Subcutaneous abdominal adipose tissue (tissue), 5 donors: Measurements from ENCODE around the gene TMEM50B.
"Not testable (repeated sequence)": the region's sequence is repeated elsewhere in the genome, so short reads cannot be mapped to it uniquely, and the experiment has no call there.

Experiments
- H3K27ac ChIP-seq: one replicate; pipeline ENCODE4 v1.7.0; 2013; ENCODE audit warnings: low read depth, mild to moderate bottlenecking, inconsistent platforms, low read length, moderate library complexity
- H3K27me3 ChIP-seq, 5 donors: one replicate each; pipeline ENCODE4 v1.7.0; 2013; ENCODE audit warnings: low read length in 5 of 5, inconsistent platforms in 1 of 5; ENCODE audit not compliant: control insufficient read depth in 5 of 5, insufficient read depth in 4 of 5
- H3K36me3 ChIP-seq, 5 donors: one replicate each; pipeline ENCODE4 v1.7.0; 2013; ENCODE audit warnings: low read length in 5 of 5; ENCODE audit not compliant: control insufficient read depth in 5 of 5, insufficient read depth in 5 of 5
- H3K4me1 ChIP-seq, 5 donors: one replicate each; pipeline ENCODE4 v1.7.0; 2013; ENCODE audit warnings: low read length in 5 of 5, mild to moderate bottlenecking in 3 of 5, moderate library complexity in 1 of 5; ENCODE audit not compliant: control insufficient read depth in 5 of 5, insufficient read depth in 5 of 5
- H3K4me3 ChIP-seq, 5 donors: one replicate each; pipeline ENCODE4 v1.7.0; 2013; ENCODE audit warnings: low read length in 5 of 5, low read depth in 1 of 5
- H3K9ac ChIP-seq, 5 donors: one replicate each; pipeline ENCODE4 v1.7.0; 2013; ENCODE audit warnings: low read length in 5 of 5, mild to moderate bottlenecking in 4 of 5, moderate library complexity in 3 of 5
- H3K9me3 ChIP-seq, 5 donors: one replicate each; pipeline ENCODE4 v1.7.0; 2013; ENCODE audit warnings: low read length in 5 of 5; ENCODE audit not compliant: control insufficient read depth in 5 of 5
- donor health status: healthy.
- donor health status: healthy.
- donor health status: healthy.
- donor health status: healthy.
- donor health status: healthy.

The TMEM50B gene

DNA sequence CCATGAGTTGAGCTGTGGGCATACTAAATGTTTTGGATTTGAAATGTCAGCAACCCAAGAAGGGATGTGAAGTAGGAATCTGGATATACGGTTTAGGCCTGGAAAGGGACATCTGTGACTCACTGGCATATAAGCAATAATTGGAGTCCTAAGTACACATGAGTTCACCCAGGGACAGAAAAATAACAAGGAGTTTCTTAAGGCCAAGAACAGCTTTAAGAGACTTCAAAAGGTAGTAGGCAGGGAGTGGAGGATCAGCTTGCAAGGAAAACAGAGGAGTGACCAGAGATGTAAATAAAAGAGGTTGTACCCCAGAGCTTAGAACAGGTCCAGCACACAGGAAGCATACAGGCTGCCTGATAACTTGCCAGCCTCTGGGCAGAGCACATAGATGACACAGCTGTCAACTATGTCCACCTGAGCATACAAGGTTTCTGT is 28.1 kb downstream of the TMEM50B start:
- H3K36me3 ChIP-seq = peaks cover 0 to 30% (median 19%) of the 10 kb centered on the region in 5 donors
- no peak overlapping the region for H3K27ac ChIP-seq
- no peak overlapping the region for H3K4me3 ChIP-seq

DNA sequence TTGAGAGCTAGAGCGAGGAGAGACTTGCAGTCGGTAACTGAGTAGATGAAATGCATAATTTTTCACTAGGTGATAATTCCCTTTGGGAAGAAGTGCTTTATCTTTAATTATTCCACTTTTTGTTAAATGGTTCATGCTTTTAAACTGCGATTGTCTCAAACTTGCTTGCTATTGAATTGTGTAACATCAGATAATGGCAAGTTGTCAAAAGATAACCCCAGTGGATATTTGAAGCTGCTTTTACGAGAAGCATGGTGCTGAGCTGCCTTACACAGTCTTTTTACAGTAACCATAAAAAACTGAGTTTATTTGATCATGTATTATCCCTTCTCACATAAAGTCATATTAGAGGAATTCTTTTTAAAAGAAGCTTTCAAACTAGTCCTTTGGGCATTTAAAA is 30.2 kb downstream of the TMEM50B start:
- H3K27ac ChIP-seq = no peak overlapping the region
- no peak overlapping the region for H3K4me3 ChIP-seq
- no peaks in the 10 kb centered on the region for H3K9me3 ChIP-seq
- no peaks in the 10 kb centered on the region for H3K27me3 ChIP-seq
- H3K4me1 ChIP-seq = peaks cover 0 to 12% (median 6%) of the 10 kb centered on the region in 5 donors
- H3K36me3 ChIP-seq = peaks cover 0 to 22% (median 7%) of the 10 kb centered on the region in 5 donors
- no peak overlapping the region for H3K9ac ChIP-seq

More for the DNA sequence above, 28.1 kb downstream of the TMEM50B start:
- H3K9me3 ChIP-seq = no peaks in the 10 kb centered on the region
- no peak overlapping the region for H3K9ac ChIP-seq
- no peaks in the 10 kb centered on the region for H3K27me3 ChIP-seq
- peaks cover 0 to 8% (median 3%) of the 10 kb centered on the region in 5 donors for H3K4me1 ChIP-seq

DNA sequence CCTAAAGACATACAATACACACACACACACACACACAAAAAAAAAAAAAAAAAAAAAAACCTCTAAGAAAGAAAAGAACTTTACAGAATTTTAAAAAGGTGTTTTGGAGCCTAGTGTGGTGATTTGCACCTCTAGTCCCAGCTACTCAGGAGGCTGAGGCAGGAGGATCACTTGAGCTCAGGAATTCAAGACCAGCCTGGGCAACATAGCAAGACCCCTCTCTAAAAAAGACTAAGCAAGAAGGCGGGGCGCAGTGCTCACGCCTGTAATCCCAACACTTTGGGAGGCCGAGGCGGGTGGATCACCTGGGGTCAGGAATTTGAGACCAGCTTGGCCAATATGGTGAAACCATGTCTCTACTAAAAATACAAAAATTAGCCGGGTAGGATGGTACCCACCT is 33.2 kb downstream of the TMEM50B start:
- Histone ChIP-seq H3K36me3 (peaks cover 0 to 14% (median 8%) of the 10 kb centered on the region in 5 donors), H3K4me1 (peaks cover 0 to 15% (median 8%) of the 10 kb centered on the region in 5 donors)

DNA sequence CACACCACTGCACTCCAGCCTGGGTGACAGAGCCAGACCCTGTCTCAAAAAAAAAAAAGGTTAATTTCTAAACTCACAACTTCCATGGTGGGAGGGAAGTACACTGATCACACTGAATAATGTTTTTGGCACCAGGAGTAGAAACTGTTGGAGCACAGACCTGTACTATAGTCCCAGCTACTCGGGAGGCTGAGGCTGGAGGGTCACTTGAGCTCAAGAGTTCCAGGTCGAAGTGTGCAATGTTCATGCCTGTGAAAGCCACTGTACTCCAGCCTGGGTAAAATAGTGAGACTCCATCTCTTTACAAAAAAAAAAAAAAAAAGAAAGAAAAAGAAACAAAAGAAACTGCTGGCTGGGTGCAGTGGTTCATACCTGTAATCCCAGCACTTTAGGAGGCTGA is 35.3 kb downstream of the TMEM50B start:
- Histone ChIP-seq H3K4me3 (no peak overlapping the region), H3K27me3 (no peaks in the 10 kb centered on the region), H3K36me3 (peaks cover 0 to 11% (median 8%) of the 10 kb centered on the region in 5 donors), H3K4me1 (peaks cover 0 to 13% (median 8%) of the 10 kb centered on the region in 5 donors), H3K9me3 (no peaks in the 10 kb centered on the region), H3K9ac (no peak overlapping the region), H3K27ac (no peak overlapping the region)

More for the DNA sequence above, 33.2 kb downstream of the TMEM50B start:
- H3K27ac ChIP-seq, H3K27me3 ChIP-seq, H3K9ac ChIP-seq, H3K9me3 ChIP-seq, H3K4me3 ChIP-seq: not testable (repeated sequence)

DNA sequence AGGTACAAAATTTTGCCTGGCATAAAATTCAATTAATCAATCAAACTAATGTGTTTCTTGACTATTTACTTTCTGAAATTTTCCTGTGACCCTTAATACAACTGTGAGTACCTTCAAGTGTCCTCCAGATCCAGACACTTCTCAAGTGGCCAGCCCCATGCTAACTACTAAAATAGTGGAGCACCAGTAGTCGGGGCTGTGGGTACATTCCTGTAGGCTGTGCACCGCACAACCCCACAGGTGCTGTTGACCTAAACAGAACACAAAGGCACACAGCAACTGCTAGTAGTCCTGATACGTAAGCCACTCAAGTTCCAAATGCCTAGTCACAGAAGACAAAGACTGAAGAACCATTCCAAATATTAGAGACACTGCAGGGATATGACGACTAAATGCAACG is 36.6 kb downstream of the TMEM50B start:
- no peaks in the 10 kb centered on the region for H3K9me3 ChIP-seq
- H3K36me3 ChIP-seq = peaks cover 0 to 21% (median 12%) of the 10 kb centered on the region in 5 donors
- no peak overlapping the region for H3K4me3 ChIP-seq
- H3K9ac ChIP-seq = no peak overlapping the region
- H3K4me1 ChIP-seq = peaks cover 0 to 8% (median 5%) of the 10 kb centered on the region in 5 donors
- no peak overlapping the region for H3K27ac ChIP-seq
- no peaks in the 10 kb centered on the region for H3K27me3 ChIP-seq

DNA sequence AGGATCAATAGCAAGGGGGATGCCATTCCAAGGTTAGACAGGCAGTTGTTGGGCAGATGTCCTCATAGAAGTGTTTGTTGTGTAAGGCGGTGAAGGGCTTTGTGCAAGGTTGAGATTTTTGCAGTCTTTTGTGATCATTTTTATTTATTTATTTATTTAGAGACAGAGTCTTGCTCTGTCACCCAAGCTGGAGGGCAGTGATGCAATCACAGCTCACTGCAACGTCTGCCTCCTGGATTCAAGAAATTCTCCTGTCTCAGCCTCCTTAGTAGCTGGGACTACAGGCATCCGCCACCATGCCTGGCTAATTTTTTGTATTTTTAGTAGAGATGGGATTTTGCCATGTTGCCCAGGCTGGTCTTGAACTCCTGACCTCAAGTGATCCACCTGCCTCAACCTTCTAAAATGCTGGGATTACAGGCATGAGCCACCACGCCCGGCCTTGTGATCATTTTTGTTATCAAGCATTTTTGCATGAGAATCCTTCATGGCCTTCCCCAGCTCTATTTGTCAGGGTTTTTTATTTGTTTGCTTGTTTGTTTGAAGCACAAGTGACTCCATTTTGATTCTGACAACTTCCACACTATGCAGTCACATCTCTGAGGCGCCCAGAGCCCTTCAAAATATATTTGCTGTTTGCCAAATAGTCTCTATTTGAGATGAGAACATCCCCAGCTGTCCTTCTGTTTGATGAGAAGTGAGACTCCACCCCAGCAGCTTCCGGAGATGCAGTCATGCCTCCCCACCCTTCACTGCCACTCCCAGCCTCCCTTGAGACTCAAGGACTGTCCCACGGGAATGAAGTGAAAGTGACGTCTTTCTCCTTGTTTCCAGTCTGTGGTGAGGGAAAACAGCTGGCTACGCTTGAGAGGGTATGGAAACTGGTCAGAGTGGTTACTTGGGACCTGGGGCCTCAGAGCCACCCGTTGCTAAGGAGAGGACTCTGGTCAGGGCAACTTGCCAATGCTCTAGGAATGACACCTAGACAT is 38.0 kb downstream of the TMEM50B start:
- Histone ChIP-seq H3K4me3 (no peak overlapping the region), H3K4me1 (peaks cover 0 to 8% (median 5%) of the 10 kb centered on the region in 5 donors), H3K36me3 (peaks cover 0 to 26% (median 22%) of the 10 kb centered on the region in 5 donors), H3K9ac (peak overlapping the region in 1 of 5 donors; percentile 59), H3K27ac (no peak overlapping the region), H3K27me3 (no peaks in the 10 kb centered on the region), H3K9me3 (no peaks in the 10 kb centered on the region)

DNA sequence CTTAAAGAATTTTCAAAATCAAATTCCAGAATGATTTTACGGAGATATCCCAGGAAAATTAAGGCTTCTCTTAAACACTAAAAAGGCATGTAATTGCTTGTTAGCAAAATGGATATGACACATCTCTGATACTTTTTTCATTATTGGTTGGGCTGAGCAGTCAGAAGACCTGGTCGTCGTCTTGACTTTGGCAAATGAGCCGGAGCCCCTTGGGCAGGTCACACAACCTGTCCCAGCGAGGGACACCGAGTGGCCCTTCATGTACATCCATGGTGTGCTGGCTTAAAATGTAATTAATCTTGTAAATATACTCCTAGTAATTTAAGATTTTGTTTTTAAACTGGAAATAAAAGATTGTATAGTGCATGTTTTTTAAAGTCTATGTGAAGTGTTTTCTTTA is 42.6 kb downstream of the TMEM50B start:
- no peak overlapping the region for H3K4me3 ChIP-seq
- H3K27me3 ChIP-seq = no peaks in the 10 kb centered on the region
- H3K4me1 ChIP-seq = peaks cover 7 to 34% (median 24%) of the 10 kb centered on the region in 5 donors
- no peak overlapping the region for H3K9ac ChIP-seq
- peaks cover 10 to 68% (median 58%) of the 10 kb centered on the region in 5 donors for H3K36me3 ChIP-seq
- no peak overlapping the region for H3K27ac ChIP-seq
- no peaks in the 10 kb centered on the region for H3K9me3 ChIP-seq

DNA sequence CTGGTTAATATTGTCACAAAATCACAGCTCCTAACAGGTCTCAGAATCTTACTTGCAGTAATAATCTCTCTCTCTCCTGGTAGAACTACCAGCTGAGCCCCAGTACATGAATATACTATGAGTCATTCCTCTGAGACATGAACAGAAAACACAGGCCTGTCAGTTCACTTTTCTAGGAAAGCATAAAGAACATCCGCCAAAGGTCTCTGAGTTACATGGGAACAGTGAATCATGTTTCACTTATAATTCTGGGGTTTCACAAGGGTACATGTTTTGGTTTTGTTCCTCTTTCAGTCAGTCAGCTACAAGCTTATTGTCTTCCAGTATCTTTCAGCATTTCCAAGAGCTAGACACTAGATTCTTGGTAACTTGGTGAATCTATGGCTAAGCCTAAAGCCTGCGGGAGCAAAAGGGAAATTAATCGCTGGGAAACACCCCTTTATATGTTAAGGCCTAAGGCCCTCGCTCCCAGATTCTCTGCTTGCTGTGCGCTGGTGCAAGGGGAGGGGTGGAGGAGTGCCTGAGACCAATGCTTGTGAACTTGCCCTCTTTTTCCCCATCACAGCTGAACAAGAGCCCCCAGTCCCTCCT is 44.9 kb downstream of the TMEM50B start:
- Histone ChIP-seq H3K4me3 (no peak overlapping the region), H3K36me3 (peaks cover 14 to 86% (median 64%) of the 10 kb centered on the region in 5 donors), H3K27me3 (no peaks in the 10 kb centered on the region), H3K4me1 (peaks cover 7 to 38% (median 29%) of the 10 kb centered on the region in 5 donors), H3K9me3 (no peaks in the 10 kb centered on the region), H3K9ac (peak overlapping the region in 3 of 5 donors; percentile 49 to 79 (median 64)), H3K27ac (peak overlapping the region; percentile 95)

DNA sequence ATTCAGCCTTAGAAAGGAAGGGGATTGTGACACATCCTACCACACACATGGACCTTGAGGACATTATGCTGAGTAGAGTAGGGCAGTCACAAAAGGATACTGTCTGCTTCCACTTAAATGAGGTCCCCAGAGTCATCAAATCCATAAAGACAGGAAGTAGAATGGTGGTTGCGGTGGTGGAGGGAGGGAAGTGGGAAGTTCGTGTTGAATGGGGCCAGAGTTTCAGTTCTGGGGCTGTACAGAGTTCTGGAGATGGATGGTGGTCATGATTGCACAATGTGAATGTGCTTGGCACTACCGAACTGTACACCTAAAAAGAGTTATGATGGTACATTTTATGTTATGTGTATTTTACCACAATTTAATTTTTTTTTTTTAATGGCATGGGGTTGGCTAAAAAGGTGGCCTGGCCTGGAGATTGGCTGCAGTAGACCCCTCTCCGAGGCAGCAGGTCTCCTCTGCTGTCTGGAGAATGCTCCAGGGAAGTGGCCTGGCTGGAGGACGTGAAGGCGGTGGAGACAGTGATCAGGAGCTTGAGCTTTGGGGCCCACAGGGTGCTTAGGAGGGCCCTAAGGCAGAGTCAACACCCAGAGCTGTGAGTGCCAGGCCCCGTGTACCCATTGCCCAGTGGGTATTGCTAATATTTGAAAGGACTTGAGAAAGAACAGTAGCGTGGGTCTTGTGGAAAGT is 46.2 kb downstream of the TMEM50B start:
- Histone ChIP-seq H3K36me3 (peaks cover 14 to 93% (median 68%) of the 10 kb centered on the region in 5 donors), H3K27me3 (no peaks in the 10 kb centered on the region), H3K27ac (peak overlapping the region; percentile 95), H3K4me3 (no peak overlapping the region), H3K9ac (peak overlapping the region in 3 of 5 donors; percentile 38 to 56 (median 38)), H3K4me1 (peaks cover 7 to 51% (median 42%) of the 10 kb centered on the region in 5 donors), H3K9me3 (no peaks in the 10 kb centered on the region)
